Suprapubic skin (tissue), 4 donors: ENCODE results near the gene IGLL5.

Experiments used
- EP300 ChIP-seq: sonication (generic); formaldehyde crosslinking; IDR thresholded peaks from one replicate; pipeline ENCODE4 v1.6.1; 2017; ENCODE audit warnings: antibody characterized with exemption
- POLR2A ChIP-seq, 2 donors: fragments of 450-650 bp; IDR thresholded peaks; one replicate each; pipeline ENCODE4 v1.6.1; 2017; ENCODE audit warnings: antibody characterized with exemption in 2 of 2, mild to moderate bottlenecking in 2 of 2, moderate library complexity in 2 of 2
- POLR2AphosphoS5 ChIP-seq, 3 donors: sonication (generic); formaldehyde crosslinking; IDR thresholded peaks; one replicate each; pipeline ENCODE4 v1.6.1; 2017; ENCODE audit warnings: antibody characterized with exemption in 3 of 3
- TF ChIP-seq, protein P1 (sequence below), 2 donors: fragments of 200-600 bp in 1 of 2; fragments of 450-650 bp in 1 of 2; sonication (generic) in 1 of 2; IDR thresholded peaks; one replicate each; pipeline ENCODE4 v1.5.1; 2016 to 2019; ENCODE audit warnings: antibody characterized with exemption in 2 of 2, mild to moderate bottlenecking in 1 of 2, moderate library complexity in 1 of 2

GRCh38 chr22:22897091-22897490, 9.5 kb downstream of the IGLL5 start:
- TF ChIP-seq, protein P1, sequence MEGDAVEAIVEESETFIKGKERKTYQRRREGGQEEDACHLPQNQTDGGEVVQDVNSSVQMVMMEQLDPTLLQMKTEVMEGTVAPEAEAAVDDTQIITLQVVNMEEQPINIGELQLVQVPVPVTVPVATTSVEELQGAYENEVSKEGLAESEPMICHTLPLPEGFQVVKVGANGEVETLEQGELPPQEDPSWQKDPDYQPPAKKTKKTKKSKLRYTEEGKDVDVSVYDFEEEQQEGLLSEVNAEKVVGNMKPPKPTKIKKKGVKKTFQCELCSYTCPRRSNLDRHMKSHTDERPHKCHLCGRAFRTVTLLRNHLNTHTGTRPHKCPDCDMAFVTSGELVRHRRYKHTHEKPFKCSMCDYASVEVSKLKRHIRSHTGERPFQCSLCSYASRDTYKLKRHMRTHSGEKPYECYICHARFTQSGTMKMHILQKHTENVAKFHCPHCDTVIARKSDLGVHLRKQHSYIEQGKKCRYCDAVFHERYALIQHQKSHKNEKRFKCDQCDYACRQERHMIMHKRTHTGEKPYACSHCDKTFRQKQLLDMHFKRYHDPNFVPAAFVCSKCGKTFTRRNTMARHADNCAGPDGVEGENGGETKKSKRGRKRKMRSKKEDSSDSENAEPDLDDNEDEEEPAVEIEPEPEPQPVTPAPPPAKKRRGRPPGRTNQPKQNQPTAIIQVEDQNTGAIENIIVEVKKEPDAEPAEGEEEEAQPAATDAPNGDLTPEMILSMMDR (IDR thresholded peaks at IDR 0.05): no peak
- TF ChIP-seq POLR2A (IDR thresholded peaks at IDR 0.05): no peak
- no peak for TF ChIP-seq POLR2AphosphoS5 (IDR thresholded peaks at IDR 0.05)
- no peak for TF ChIP-seq EP300
